DND-41 (cell line): ENCODE measurements around the gene PARVA.

ENCODE experiments used
- ATAC-seq: fragments of 200-7000 bp; cut with Tn5 transposase; 3 replicates; pipeline ENCODE4 v1.9.1; 2021; ENCODE audit warnings: low read depth; ENCODE audit not compliant: insufficient read depth
- DNase-seq: peaks from one replicate; pipeline ENCODE4 v3.0.0-alpha.2; 2020
- H2AFZ ChIP-seq: 2 replicates; pipeline ENCODE4 v1.6.0; 2012; ENCODE audit warnings: low read depth, low read length
- H3K27ac ChIP-seq: 2 replicates; pipeline ENCODE4 v1.5.1; 2012; ENCODE audit warnings: low read length, inconsistent platforms
- H3K27me3 ChIP-seq: fragments of 200-600 bp; sonication (generic); 2 replicates; pipeline ENCODE4 v1.6.0; 2012; ENCODE audit warnings: low read length, mild to moderate bottlenecking, inconsistent platforms; ENCODE audit not compliant: insufficient read depth, poor library complexity
- H3K36me3 ChIP-seq: 2 replicates; pipeline ENCODE4 v1.5.1; 2012; ENCODE audit warnings: low read length, inconsistent platforms; ENCODE audit not compliant: insufficient read depth
- H3K4me1 ChIP-seq: 2 replicates; pipeline ENCODE4 v1.5.1; 2012; ENCODE audit warnings: mild to moderate bottlenecking, low read length; ENCODE audit not compliant: insufficient read depth
- H3K4me2 ChIP-seq: 2 replicates; pipeline ENCODE4 v1.6.0; 2012; ENCODE audit warnings: mild to moderate bottlenecking, moderate library complexity, low read length, inconsistent platforms; ENCODE audit not compliant: insufficient read depth
- H3K4me3 ChIP-seq, 2 experiments: fragments of 200-600 bp in 1 of 2; shearing (Covaris generic) in 1 of 2; 2 replicates each; pipeline ENCODE4 v1.5.1; 2012 to 2016; ENCODE audit warnings: inconsistent platforms in 2 of 2, low read length in 2 of 2, mild to moderate bottlenecking in 2 of 2, low read depth in 1 of 2, moderate library complexity in 1 of 2
- H3K79me2 ChIP-seq: 2 replicates; pipeline ENCODE4 v1.6.0; 2012; ENCODE audit warnings: low read length, inconsistent platforms; ENCODE audit not compliant: insufficient read depth
- H3K9ac ChIP-seq: 2 replicates; pipeline ENCODE4 v1.6.0; 2012; ENCODE audit warnings: low read depth, mild to moderate bottlenecking, inconsistent platforms, low read length, moderate library complexity
- H3K9me3 ChIP-seq: 2 replicates; pipeline ENCODE4 v1.5.1; 2012; ENCODE audit warnings: low read length, moderate library complexity, mild to moderate bottlenecking, inconsistent platforms; ENCODE audit not compliant: insufficient read depth, severe bottlenecking
- H4K20me1 ChIP-seq: 2 replicates; pipeline ENCODE4 v1.6.0; 2012; ENCODE audit warnings: low read length; ENCODE audit not compliant: insufficient read depth
- EZH2 ChIP-seq: IDR thresholded peaks from 3 replicates; pipeline ENCODE4 v1.6.1; 2012; ENCODE audit warnings: borderline replicate concordance, low read depth, mild to moderate bottlenecking, moderate library complexity, low read length, inconsistent platforms; ENCODE audit not compliant: severe bottlenecking
- TF ChIP-seq, protein P1 (sequence below): IDR thresholded peaks from 2 replicates; pipeline ENCODE4 v1.5.1; 2012; ENCODE audit warnings: borderline replicate concordance, low read length, moderate library complexity, mild to moderate bottlenecking; ENCODE audit not compliant: poor library complexity, severe bottlenecking; ENCODE audit errors: extremely low read depth

PARVA gene

DNA sequence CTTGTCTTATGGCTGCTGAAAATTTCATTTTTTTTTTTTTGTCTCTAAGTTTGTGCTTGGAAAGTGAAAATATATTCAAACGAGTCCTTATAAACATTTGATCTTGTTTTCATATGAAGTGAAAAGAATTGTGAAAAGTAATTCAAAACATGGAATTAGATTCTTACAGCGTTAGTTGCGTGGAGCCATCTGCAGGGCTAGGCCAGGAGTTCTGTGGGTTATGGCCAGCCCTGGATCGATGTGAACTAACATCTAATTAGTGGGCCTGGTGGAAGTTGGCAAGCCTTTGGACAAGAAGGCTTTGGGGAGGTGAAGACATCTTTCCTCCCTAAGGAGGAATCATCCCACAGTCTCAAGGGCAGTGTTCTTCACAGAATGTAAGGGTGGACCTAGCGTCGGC, 37.2 kb downstream of the PARVA start:
- no peaks in the 10 kb centered on the region for H4K20me1 ChIP-seq
- ATAC-seq: no peak
- H3K4me3 ChIP-seq: no peak overlapping the region
- H3K4me1 ChIP-seq: no peaks in the 10 kb centered on the region
- H3K27ac ChIP-seq: no peak overlapping the region
- no peak overlapping the region for H3K4me2 ChIP-seq
- H3K9me3 ChIP-seq: no peaks in the 10 kb centered on the region
- no peaks in the 10 kb centered on the region for H3K36me3 ChIP-seq
- H3K79me2 ChIP-seq: no peaks in the 10 kb centered on the region
- no peak for DNase-seq
- no peak overlapping the region for H2AFZ ChIP-seq
- TF ChIP-seq EZH2: no peak
- TF ChIP-seq, protein P1, sequence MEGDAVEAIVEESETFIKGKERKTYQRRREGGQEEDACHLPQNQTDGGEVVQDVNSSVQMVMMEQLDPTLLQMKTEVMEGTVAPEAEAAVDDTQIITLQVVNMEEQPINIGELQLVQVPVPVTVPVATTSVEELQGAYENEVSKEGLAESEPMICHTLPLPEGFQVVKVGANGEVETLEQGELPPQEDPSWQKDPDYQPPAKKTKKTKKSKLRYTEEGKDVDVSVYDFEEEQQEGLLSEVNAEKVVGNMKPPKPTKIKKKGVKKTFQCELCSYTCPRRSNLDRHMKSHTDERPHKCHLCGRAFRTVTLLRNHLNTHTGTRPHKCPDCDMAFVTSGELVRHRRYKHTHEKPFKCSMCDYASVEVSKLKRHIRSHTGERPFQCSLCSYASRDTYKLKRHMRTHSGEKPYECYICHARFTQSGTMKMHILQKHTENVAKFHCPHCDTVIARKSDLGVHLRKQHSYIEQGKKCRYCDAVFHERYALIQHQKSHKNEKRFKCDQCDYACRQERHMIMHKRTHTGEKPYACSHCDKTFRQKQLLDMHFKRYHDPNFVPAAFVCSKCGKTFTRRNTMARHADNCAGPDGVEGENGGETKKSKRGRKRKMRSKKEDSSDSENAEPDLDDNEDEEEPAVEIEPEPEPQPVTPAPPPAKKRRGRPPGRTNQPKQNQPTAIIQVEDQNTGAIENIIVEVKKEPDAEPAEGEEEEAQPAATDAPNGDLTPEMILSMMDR: no peak
- H3K9ac ChIP-seq: no peak overlapping the region
- H3K27me3 ChIP-seq: peaks cover 18% of the 10 kb centered on the region

DNA sequence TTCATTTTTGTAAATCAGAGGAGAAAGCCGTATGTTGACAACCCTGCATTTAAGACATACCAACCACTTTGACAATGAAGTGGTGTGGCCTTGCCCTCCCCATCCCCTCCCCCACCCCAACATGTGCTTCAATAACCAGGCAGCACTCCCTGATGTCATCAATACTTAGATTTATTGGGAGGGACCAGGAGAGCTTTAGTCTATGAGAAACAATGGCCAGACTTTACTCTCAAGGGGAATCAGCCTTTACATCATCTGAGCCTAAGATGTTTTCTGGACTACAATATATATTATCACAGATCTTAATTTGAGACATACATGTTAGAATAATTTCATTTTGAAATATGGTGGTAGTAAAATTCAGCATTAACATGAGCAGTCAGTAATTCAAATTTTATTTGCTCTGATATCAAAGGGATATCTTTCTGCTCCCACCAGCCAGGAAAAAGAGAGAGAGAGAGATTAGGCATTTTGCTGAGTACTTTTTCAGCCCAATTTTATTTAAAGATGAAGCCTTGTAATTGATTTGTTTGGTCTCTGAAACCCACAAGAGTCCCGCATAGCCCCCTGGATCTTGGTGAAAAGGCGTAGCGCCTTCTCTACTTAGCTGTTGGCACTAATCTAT, 38.1 kb downstream of the PARVA start:
- Histone ChIP-seq H3K79me2 (no peaks in the 10 kb centered on the region), H3K9me3 (no peaks in the 10 kb centered on the region), H3K4me3 (no peak overlapping the region), H3K4me2 (no peak overlapping the region), H3K4me1 (no peaks in the 10 kb centered on the region), H3K27ac (no peak overlapping the region), H2AFZ (no peak overlapping the region), H3K27me3 (peaks cover 18% of the 10 kb centered on the region), H3K9ac (no peak overlapping the region), H3K36me3 (no peaks in the 10 kb centered on the region), H4K20me1 (no peaks in the 10 kb centered on the region)
- ATAC-seq (no peak), DNase-seq (no peak)
- no peak for TF ChIP-seq EZH2
- TF ChIP-seq, protein P1: no peak

DNA sequence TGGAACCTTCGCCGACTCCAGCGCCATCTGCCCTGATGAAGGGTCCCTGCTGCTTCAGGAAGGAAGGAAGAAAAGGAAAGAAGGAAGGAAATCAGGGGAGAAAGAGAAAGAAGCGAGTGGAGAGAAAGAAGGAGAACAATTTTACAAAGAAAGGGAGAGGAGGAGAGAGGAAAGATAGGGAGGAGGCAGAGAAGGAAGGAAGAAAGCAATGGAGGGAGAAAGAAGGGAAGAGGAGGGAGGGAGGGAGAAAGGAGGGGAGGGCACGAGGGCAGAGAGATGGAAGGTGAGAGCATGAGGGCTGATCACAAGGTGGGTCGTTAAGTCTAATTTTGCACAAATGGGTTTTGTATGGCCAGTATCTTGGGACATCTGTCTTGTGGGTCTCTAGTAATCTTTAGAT, 39.2 kb downstream of the PARVA start:
- Histone ChIP-seq H4K20me1 (no peaks in the 10 kb centered on the region), H3K9ac (no peak overlapping the region), H3K79me2 (no peaks in the 10 kb centered on the region), H3K4me3 (no peak overlapping the region), H3K36me3 (no peaks in the 10 kb centered on the region), H3K9me3 (no peaks in the 10 kb centered on the region), H3K4me1 (no peaks in the 10 kb centered on the region), H2AFZ (no peak overlapping the region), H3K4me2 (no peak overlapping the region), H3K27me3 (peaks cover 18% of the 10 kb centered on the region), H3K27ac (no peak overlapping the region)
- DNase-seq: no peak
- no peak for ATAC-seq
- TF ChIP-seq EZH2: no peak

DNA sequence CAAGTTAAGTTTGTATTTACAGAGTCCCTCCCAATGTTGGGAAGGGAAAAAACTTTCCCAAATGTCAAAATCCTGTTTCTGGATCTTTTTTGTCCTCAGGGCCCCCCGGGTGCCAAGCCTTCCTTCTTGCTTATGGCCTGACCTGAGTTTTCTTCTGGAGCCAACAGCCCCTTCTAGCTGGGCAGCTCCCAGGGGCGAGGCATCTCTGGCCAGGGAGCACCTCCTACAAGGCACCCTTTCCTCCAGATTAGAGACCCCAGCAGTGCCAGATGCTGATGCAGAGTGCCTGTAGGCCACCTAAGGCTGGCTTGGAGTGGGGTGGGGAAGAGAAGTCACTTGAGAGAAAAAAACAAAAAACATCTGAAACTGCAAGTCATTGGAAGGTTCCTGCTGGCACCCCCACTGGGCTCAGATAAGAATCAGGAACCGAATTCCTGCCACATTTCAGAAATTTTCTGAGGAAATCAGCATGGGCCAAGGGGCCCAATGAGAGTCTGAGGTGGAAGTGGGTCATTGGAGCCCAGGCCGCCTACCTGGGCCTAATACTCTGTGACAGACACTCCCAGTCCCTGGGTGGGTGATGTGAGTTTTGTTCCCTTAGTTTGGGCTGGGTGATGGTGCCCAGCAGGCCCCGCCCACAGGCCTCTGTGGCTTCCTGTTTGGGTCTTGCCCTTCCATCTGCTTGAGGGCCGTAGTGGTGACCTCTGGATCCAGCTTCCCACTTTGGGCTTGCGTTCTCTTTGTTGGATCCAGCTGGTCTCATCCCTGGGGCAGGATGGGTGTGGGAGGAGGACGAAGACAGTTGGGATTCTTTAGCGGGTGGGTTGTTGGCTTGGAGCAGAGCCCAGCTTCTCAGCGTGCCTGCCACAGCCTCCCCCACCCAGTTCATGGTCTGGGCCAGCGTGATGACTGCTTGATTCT, 40.6 kb downstream of the PARVA start:
- Histone ChIP-seq H4K20me1 (no peaks in the 10 kb centered on the region), H3K9me3 (no peaks in the 10 kb centered on the region), H3K4me1 (no peaks in the 10 kb centered on the region), H3K27ac (no peak overlapping the region), H3K36me3 (no peaks in the 10 kb centered on the region), H2AFZ (no peak overlapping the region), H3K79me2 (no peaks in the 10 kb centered on the region), H3K4me3 (no peak overlapping the region), H3K27me3 (peaks cover 15% of the 10 kb centered on the region), H3K9ac (no peak overlapping the region), H3K4me2 (no peak overlapping the region)
- ATAC-seq (no peak), DNase-seq (no peak)
- no peak for TF ChIP-seq EZH2
- TF ChIP-seq, protein P1: no peak
